Pancreas (tissue), 10 donors: ENCODE measurements around the gene VKORC1. TPM values are rescaled to one million over a fixed set of nuclear protein-coding genes. Genes with fewer than 3 reads are reported as not detected.

Experiments used
- ATAC-seq, 4 donors: fragments of 200-7000 bp; cut with Tn5 transposase; one replicate each; pipeline versions ENCODE4 v1.8.0 to v1.9.1; 2020; ENCODE audit warnings: mild to moderate bottlenecking in 4 of 4, moderate library complexity in 4 of 4
- DNase-seq, 6 donors: peaks; one replicate each; pipeline ENCODE4 v3.0.0-alpha.2; 2020
- FAIRE-seq: peaks from 2 replicates; lab custom pipeline; 2012; peaks lifted over from hg19 to GRCh38; lab: Jason Lieb, UNC
- H3K27ac ChIP-seq, 4 donors: fragments of 200-600 bp; sonication (generic); 1 replicate in 3 of 4; 2 replicates in 1 of 4; pipeline versions ENCODE4 v1.5.0 to v1.8.0; 2020
- H3K27me3 ChIP-seq, 4 donors: fragments of 200-600 bp; one replicate each; pipeline ENCODE4 v1.8.0; 2021
- H3K36me3 ChIP-seq, 3 donors: fragments of 200-600 bp; sonication (generic) in 1 of 3; one replicate each; pipeline versions ENCODE4 v1.5.0 to v1.8.0; 2020 to 2021
- H3K4me1 ChIP-seq, 3 donors: fragments of 200-600 bp; one replicate each; pipeline ENCODE4 v1.8.0; 2021
- H3K4me3 ChIP-seq, 4 donors: fragments of 200-600 bp; sonication (generic) in 2 of 4; one replicate each; pipeline versions ENCODE4 v1.5.0 to v1.8.0; 2020 to 2021
- H3K9me3 ChIP-seq, 4 donors: fragments of 200-600 bp; one replicate each; pipeline ENCODE4 v1.8.0; 2021
- WGBS, 2 donors: extraction: QIAGEN DNeasy Blood & Tissue Kit; methylation state at CpG; one replicate each; pipeline ENCODE4 v1.1.7; 2013; 5-methylcytosine and 5-hydroxymethylcytosine counted together
- intact Hi-C, 3 donors: fragments of 100-400 bp; cut with DNase I; formaldehyde crosslinking; loops; one replicate each; pipeline versions ENCODE4 v1.11.1 to v1.14.2; 2022
- polyA plus RNA-seq, 2 donors: library from polyadenylated mRNA; stranded (reverse); fragments of 200-250 nt; gene quantifications; one replicate each; pipeline ENCODE4 v1.2.3, GENCODE V29; 2013
- total RNA-seq, 6 donors: library from RNA; stranded (reverse); fragmentation: NEBNext Ultra II Directional in 4 of 6; extraction: Animal tissue kit (Norgen Biotek cat#: 25700) in 4 of 6; gene quantifications; one replicate each; pipeline versions ENCODE4 v1.2.1 to v1.2.4, GENCODE V29; 2021 to 2023
- TF ChIP-seq, protein P1 (sequence below), 4 donors: fragments of 200-600 bp; sonication (generic) in 3 of 4; IDR thresholded peaks; one replicate each; pipeline versions ENCODE4 v1.5.0 to v1.8.0; 2021; ENCODE audit warnings: antibody characterized with exemption in 4 of 4
- donor health status: healthy with polysubstance abuse.
- donor health status: DM: no; HTN: no; CAD: no; lungs with moderate emphysema.
- donor health status: DM: no; HTN: no; CAD: no.
- donor health status: control.
- donor health status: control.
- donor health status: Bipolar disorder and iron deficiency.
- donor health status: DM: yes; HTN: yes; CAD: no.
- donor health status: DM: no; HTN: no; CAD: no.
- donor health status: DM: no; HTN: no; CAD: no.
- donor health status: DM: yes; HTN: yes; CAD: no.

VKORC1 gene
- total and polyA plus RNA-seq, 8 donors = 37.7 to 90.9 (median 50.2) TPM

DNA sequence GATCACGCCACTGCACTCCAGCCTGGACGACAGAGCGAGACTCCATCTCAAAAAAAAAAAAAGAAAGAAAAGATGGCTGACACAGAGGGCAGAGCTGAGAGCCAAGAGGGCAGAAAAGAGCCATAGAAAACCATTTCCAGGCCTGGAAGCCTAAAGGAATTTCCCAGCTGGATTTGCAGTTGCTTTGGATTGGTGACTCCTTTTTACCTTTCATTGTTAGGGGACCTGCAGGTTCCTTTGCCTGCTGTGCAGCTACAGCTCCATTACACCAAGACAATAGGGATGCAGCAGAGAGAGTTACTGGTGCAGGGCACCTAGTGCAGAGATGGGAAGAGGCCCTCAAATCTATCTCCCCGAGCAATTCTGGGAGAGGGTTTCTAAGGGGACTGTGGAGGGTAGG is 39.0 kb downstream of the VKORC1 start:
- ATAC-seq (no peak), FAIRE-seq (no peak), DNase-seq (no peak)
- intact Hi-C loops = no loop called here
- no peaks in the 10 kb centered on the region for H3K36me3 ChIP-seq
- H3K4me3 ChIP-seq = no peak overlapping the region
- 82 to 86% methylated on average over 4 of the region's 4 CpGs for WGBS, 2 donors
- H3K9me3 ChIP-seq = no peaks in the 10 kb centered on the region
- TF ChIP-seq, protein P1, sequence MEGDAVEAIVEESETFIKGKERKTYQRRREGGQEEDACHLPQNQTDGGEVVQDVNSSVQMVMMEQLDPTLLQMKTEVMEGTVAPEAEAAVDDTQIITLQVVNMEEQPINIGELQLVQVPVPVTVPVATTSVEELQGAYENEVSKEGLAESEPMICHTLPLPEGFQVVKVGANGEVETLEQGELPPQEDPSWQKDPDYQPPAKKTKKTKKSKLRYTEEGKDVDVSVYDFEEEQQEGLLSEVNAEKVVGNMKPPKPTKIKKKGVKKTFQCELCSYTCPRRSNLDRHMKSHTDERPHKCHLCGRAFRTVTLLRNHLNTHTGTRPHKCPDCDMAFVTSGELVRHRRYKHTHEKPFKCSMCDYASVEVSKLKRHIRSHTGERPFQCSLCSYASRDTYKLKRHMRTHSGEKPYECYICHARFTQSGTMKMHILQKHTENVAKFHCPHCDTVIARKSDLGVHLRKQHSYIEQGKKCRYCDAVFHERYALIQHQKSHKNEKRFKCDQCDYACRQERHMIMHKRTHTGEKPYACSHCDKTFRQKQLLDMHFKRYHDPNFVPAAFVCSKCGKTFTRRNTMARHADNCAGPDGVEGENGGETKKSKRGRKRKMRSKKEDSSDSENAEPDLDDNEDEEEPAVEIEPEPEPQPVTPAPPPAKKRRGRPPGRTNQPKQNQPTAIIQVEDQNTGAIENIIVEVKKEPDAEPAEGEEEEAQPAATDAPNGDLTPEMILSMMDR (IDR thresholded peaks at IDR 0.05) = no peak
- H3K27ac ChIP-seq = no peak overlapping the region
- H3K4me1 ChIP-seq = no peaks in the 10 kb centered on the region
- H3K27me3 ChIP-seq = no peaks in the 10 kb centered on the region

DNA sequence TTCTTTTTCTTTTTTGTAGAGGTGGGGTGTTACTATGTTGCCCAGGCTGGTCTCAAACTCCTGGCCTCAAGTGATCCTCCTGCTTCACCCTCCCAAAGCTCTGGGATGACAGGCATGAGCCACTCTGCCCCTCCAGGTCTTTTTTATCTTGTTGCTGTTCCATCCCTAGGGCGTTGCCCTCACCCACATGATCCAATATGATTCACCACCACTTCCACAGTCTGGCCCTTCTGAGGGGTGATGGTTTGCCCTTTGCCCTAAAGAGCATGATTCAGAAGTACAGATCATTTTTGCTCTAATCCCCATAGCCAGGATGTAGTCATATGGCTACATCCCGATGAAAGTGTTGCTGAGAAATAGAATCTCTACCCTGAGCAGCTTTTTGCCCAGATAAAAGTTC is 42.5 kb downstream of the VKORC1 start:
- FAIRE-seq (no peak), DNase-seq (no peak), ATAC-seq (peak in 3 of 4 donors; percentile 15 to 65 (median 64))
- intact Hi-C loops = no loop called here
- Histone ChIP-seq H3K36me3 (no peaks in the 10 kb centered on the region), H3K27ac (no peak overlapping the region), H3K9me3 (no peaks in the 10 kb centered on the region), H3K4me1 (no peaks in the 10 kb centered on the region), H3K4me3 (no peak overlapping the region), H3K27me3 (no peaks in the 10 kb centered on the region)
- TF ChIP-seq, protein P1 (IDR thresholded peaks at IDR 0.05) = no peak
- 58 to 77% methylated on average over 2 of the region's 2 CpGs for WGBS, 2 donors

DNA sequence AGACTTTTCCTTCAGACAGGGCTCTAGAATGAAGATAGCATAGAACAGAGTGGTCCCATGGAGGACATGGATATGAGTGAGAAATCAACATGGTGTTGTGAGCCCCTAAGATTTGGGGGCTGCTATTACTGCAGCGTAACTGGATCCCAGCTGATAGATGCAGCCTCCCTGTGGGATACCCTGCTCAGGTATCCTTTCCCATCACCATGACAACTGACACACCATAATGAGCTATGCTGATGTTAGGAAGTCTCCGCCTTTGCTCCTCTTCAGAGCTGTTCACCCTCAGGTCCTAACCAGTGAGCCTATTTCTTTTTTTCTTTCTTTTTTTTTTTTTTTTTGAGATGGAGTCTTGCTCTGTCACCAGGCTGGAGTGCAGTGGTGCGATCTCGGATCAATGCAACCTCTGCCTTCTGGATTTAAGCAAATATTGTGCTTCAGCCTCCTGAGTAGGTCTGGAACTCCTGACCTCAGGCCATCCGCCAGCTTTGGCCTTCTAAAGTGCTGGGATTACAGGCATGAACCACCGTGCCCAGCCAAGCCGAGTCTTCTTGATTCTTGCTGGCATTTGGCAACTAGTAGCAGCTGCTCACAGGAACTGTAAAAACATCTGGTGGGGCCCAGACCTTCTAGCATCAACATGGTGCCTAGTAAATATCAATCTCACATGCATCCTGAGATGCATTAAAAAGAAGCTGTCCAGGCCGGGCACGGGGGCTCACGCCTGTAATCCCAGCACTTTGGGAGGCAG is 44.1 kb downstream of the VKORC1 start:
- H3K4me1 ChIP-seq = no peaks in the 10 kb centered on the region
- ATAC-seq (no peak), DNase-seq (no peak), FAIRE-seq (no peak)
- H3K9me3 ChIP-seq = no peaks in the 10 kb centered on the region
- H3K27ac ChIP-seq = no peak overlapping the region
- WGBS, 2 donors = 67 to 81% methylated on average over 10 of the region's 10 CpGs
- no peaks in the 10 kb centered on the region for H3K27me3 ChIP-seq
- intact Hi-C loops = no loop called here
- H3K36me3 ChIP-seq = no peaks in the 10 kb centered on the region
- TF ChIP-seq, protein P1 (IDR thresholded peaks at IDR 0.05) = no peak
- H3K4me3 ChIP-seq = no peak overlapping the region

DNA sequence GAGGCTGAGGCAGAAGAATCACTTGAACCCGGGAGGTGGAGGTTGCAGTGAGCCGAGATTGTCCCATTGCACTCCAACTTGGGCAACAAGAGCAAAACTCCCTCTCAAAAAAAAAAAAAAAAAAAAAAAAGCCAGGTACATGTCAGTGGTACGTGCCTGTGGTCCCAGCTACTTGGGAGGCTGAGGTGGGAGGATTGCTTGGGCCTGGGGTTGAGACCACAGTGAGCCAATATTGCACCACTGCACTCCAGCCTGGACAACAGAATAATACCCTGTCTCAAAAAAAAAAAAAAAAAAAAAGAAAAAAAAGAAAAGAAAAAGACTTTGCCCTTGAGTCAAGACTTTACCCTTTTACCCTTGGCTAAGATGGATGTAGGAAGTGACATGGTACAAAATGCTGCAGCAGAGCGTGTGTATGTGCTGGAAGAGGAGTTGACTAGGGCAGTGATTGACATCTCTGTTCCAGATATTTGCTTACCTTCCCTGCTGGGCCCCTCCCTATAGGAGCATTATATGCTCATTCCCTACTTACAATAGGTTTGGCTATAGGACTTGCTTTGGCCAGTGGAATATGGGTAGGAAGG is 50.6 kb downstream of the VKORC1 start:
- DNase-seq (no peak), ATAC-seq (no peak), FAIRE-seq (no peak)
- no peak overlapping the region for H3K4me3 ChIP-seq
- H3K27me3 ChIP-seq = no peaks in the 10 kb centered on the region
- no peaks in the 10 kb centered on the region for H3K9me3 ChIP-seq
- H3K27ac ChIP-seq = no peak overlapping the region
- intact Hi-C loops = no loop called here
- peaks cover 0 to 16% (median 3%) of the 10 kb centered on the region in 3 donors for H3K36me3 ChIP-seq
- 92 to 96% methylated on average over 4 of the region's 4 CpGs for WGBS, 2 donors
- no peaks in the 10 kb centered on the region for H3K4me1 ChIP-seq
- TF ChIP-seq, protein P1 (IDR thresholded peaks at IDR 0.05) = no peak

DNA sequence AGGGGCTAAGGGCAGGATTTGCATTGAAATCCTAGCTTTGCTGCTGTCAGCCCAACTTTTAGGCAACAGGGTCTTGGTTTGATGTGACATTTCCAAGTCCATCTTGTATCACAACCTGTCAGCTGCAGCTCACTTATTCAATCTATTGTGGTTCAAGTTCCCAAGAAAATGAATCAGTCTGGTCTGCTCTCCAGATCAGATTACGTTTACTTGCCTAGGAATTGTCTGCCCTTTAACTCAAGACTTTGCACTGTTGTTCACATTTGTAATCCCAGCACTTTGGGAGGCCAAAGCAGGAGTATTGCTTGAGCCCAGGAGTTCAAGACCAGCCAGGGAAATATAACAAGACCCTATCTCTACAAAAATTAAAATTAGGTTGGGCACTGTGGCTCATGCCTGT is 51.2 kb downstream of the VKORC1 start:
- FAIRE-seq (no peak), DNase-seq (no peak), ATAC-seq (no peak)
- H3K27me3 ChIP-seq = no peaks in the 10 kb centered on the region
- WGBS, 2 donors = 81 to 88% methylated on average over 1 of the region's 1 CpG
- no peaks in the 10 kb centered on the region for H3K9me3 ChIP-seq
- H3K36me3 ChIP-seq = peaks cover 0 to 19% (median 5%) of the 10 kb centered on the region in 3 donors
- intact Hi-C loops = no loop called here
- no peak overlapping the region for H3K27ac ChIP-seq
- no peaks in the 10 kb centered on the region for H3K4me1 ChIP-seq
- TF ChIP-seq, protein P1 (IDR thresholded peaks at IDR 0.05) = no peak
- H3K4me3 ChIP-seq = no peak overlapping the region
